Keratinocyte (primary cell): ENCODE data around the gene PTMA. TPM values are rescaled to one million over a fixed set of nuclear protein-coding genes. Genes with fewer than 3 reads are reported as not detected.

ENCODE experiments used
- DNase-seq: peaks from one replicate; pipeline ENCODE4 v3.0.0-alpha.2; 2011; ENCODE audit warnings: low read depth, missing footprints, low spot score
- FAIRE-seq: peaks from 2 replicates; lab custom pipeline; 2011; peaks lifted over from hg19 to GRCh38; lab: Jason Lieb, UNC
- H2AFZ ChIP-seq: 2 replicates; pipeline ENCODE4 v1.6.0; 2012; ENCODE audit warnings: low read length, control low read depth, inconsistent platforms; ENCODE audit not compliant: control insufficient read depth
- H3K27ac ChIP-seq: 2 replicates; pipeline ENCODE4 v1.5.1; 2011; ENCODE audit warnings: low read length; ENCODE audit not compliant: control insufficient read depth, insufficient read depth
- H3K27me3 ChIP-seq: 3 replicates; pipeline ENCODE4 v1.6.0; 2011; ENCODE audit warnings: low read length; ENCODE audit not compliant: control insufficient read depth, insufficient read depth; ENCODE audit errors: extremely low read depth
- H3K36me3 ChIP-seq, 2 experiments: 2 replicates in 1 of 2; 3 replicates in 1 of 2; pipeline ENCODE4 v1.5.1; 2011; ENCODE audit warnings: low read length in 2 of 2, mild to moderate bottlenecking in 1 of 2; ENCODE audit not compliant: control insufficient read depth in 2 of 2, insufficient read depth in 2 of 2; ENCODE audit errors: extremely low read depth in 1 of 2
- H3K4me1 ChIP-seq: 3 replicates; pipeline ENCODE4 v1.5.1; 2011; ENCODE audit warnings: low read length; ENCODE audit not compliant: control insufficient read depth, insufficient read depth; ENCODE audit errors: extremely low read depth
- H3K4me2 ChIP-seq: 3 replicates; pipeline ENCODE4 v1.6.0; 2011; ENCODE audit warnings: low read depth, low read length; ENCODE audit not compliant: control insufficient read depth, insufficient read depth; ENCODE audit errors: extremely low read depth
- H3K4me3 ChIP-seq, 3 experiments: fragments of 200-600 bp in 1 of 3; sonication (generic) in 1 of 3; 2 replicates in 2 of 3; 3 replicates in 1 of 3; pipeline ENCODE4 v1.5.1; 2011 to 2016; ENCODE audit warnings: low read length in 3 of 3, mild to moderate bottlenecking in 3 of 3, control low read depth in 2 of 3, inconsistent platforms in 1 of 3, low read depth in 1 of 3, mixed read lengths in 1 of 3, mixed run types in 1 of 3, moderate library complexity in 1 of 3; ENCODE audit not compliant: control insufficient read depth in 2 of 3, insufficient read depth in 2 of 3; ENCODE audit errors: extremely low read depth in 1 of 3
- H3K79me2 ChIP-seq: 2 replicates; pipeline ENCODE4 v1.6.0; 2012; ENCODE audit warnings: low read length; ENCODE audit not compliant: control insufficient read depth, insufficient read depth
- H3K9ac ChIP-seq: 3 replicates; pipeline ENCODE4 v1.6.0; 2011; ENCODE audit warnings: low read length; ENCODE audit not compliant: control insufficient read depth, insufficient read depth; ENCODE audit errors: extremely low read depth
- H3K9me1 ChIP-seq: 3 replicates; pipeline ENCODE4 v1.6.0; 2011; ENCODE audit warnings: low read length; ENCODE audit not compliant: control insufficient read depth, insufficient read depth; ENCODE audit errors: extremely low read depth
- H3K9me3 ChIP-seq: 2 replicates; pipeline ENCODE4 v1.5.1; 2012; ENCODE audit warnings: low read depth, low read length; ENCODE audit not compliant: control insufficient read depth
- H4K20me1 ChIP-seq: 3 replicates; pipeline ENCODE4 v1.6.0; 2011; ENCODE audit warnings: low read length; ENCODE audit not compliant: control insufficient read depth, insufficient read depth; ENCODE audit errors: extremely low read depth
- CTCF ChIP-seq, 3 experiments: IDR thresholded peaks in 1 of 3; conservative IDR thresholded peaks in 1 of 3; optimal IDR thresholded peaks in 1 of 3; 2 replicates in 2 of 3; 3 replicates in 1 of 3; pipeline versions ENCODE3 to v1.5.1; 2011; ENCODE audit warnings: low read length in 3 of 3, mild to moderate bottlenecking in 3 of 3, moderate library complexity in 2 of 3, control low read depth in 1 of 3, inconsistent platforms in 1 of 3; ENCODE audit not compliant: insufficient read depth in 2 of 3; ENCODE audit errors: extremely low read depth in 1 of 3
- EZH2 ChIP-seq: IDR thresholded peaks from one replicate; pipeline ENCODE4 v1.6.1; 2012; ENCODE audit warnings: inconsistent platforms, mild to moderate bottlenecking, low read length, moderate library complexity
- dilution Hi-C: fragments of 300-500 bp; cut with MboI; formaldehyde crosslinking; loops from one replicate; pipeline ENCODE4 v1.7.0; 2020; ENCODE audit warnings: low sequenced_read_pairs; ENCODE audit not compliant: extremely low pct_ligation_motif_present
- polyA plus RNA-seq, 5 experiments: library from polyadenylated mRNA; depleted of rRNA in 3 of 5; stranded (reverse) in 3 of 5; stranded (forward) in 1 of 5; unstranded in 1 of 5; fragments of >200 nt; gene quantifications; 1 replicate in 1 of 5; 2 replicates in 3 of 5; 3 replicates in 1 of 5; pipeline versions ENCODE4 v1.2.1 to v1.2.3, GENCODE V29; 2011 to 2012; ENCODE audit warnings: missing spikeins in 2 of 5, low read depth in 1 of 5, low replicate concordance in 1 of 5

The PTMA gene
- polyA plus RNA-seq, 1 donor (not counting 4 experiments of a cell fraction or from before 2014, with no cell fraction given), result 598 TPM

GRCh38 chr2:231682603-231683291, 25.6 kb upstream of the PTMA start:
- Histone ChIP-seq H3K27me3 (no peaks in the 10 kb centered on the region), H4K20me1 (no peaks in the 10 kb centered on the region), H3K4me1 (peaks cover 11% of the 10 kb centered on the region), H3K9me3 (no peaks in the 10 kb centered on the region), H2AFZ (no peak overlapping the region), H3K9me1 (no peaks in the 10 kb centered on the region), H3K27ac (no peak overlapping the region), H3K79me2 (no peaks in the 10 kb centered on the region), H3K36me3 (no peaks in the 10 kb centered on the region), H3K9ac (no peak overlapping the region), H3K4me3 (no peak overlapping the region), H3K4me2 (no peak overlapping the region)
- DNase-seq (no peak), FAIRE-seq (no peak)
- TF ChIP-seq EZH2 (no peak), CTCF (optimal IDR thresholded peaks at IDR 0.05 in 1 of 3, IDR thresholded peaks at IDR 0.05 in 1 of 3, conservative IDR thresholded peaks at IDR 0.05 in 1 of 3; ENCODE audit: extremely low read depth in 1 of 3, insufficient read depth in 2 of 3, low read length in 3 of 3) (no peak)
- dilution Hi-C loops, result no loop called here

- no peak for FAIRE-seq
- Histone ChIP-seq H3K4me1 (peaks cover 9% of the 10 kb centered on the region), H2AFZ (no peak overlapping the region)
Observed at GRCh38 chr2:231683292-231684235, 24.8 kb upstream of the PTMA start.

More at GRCh38 chr2:231683292-231684235, 24.8 kb upstream of the PTMA start:
- Histone ChIP-seq H3K27me3 (no peaks in the 10 kb centered on the region), H3K9me3 (no peaks in the 10 kb centered on the region), H3K27ac (no peak overlapping the region), H3K36me3 (no peaks in the 10 kb centered on the region), H3K4me2 (no peak overlapping the region), H4K20me1 (no peaks in the 10 kb centered on the region), H3K9me1 (no peaks in the 10 kb centered on the region), H3K9ac (no peak overlapping the region), H3K79me2 (no peaks in the 10 kb centered on the region), H3K4me3 (no peak overlapping the region)
- TF ChIP-seq EZH2 (no peak), CTCF (optimal IDR thresholded peaks at IDR 0.05 in 1 of 3, IDR thresholded peaks at IDR 0.05 in 1 of 3, conservative IDR thresholded peaks at IDR 0.05 in 1 of 3; ENCODE audit: extremely low read depth in 1 of 3, insufficient read depth in 2 of 3, low read length in 3 of 3) (no peak)
- dilution Hi-C loops, result no loop called here
- no peak for DNase-seq
